OCI-M2 (cell line): ENCODE measurements around the gene TTYH2.
"Not testable (repeated sequence)": the region's sequence is repeated elsewhere in the genome, so short reads cannot be mapped to it uniquely, and the experiment has no call there.

Experiments used
- DNase-seq: peaks from one replicate; lab custom pipeline; 2025; ENCODE audit not compliant: unreplicated experiment; lab: John Stamatoyannopoulos, UW

The TTYH2 gene

GRCh38 chr17:74212913-74213791, at the start of gene TTYH2:
TTYH2 (plus strand) TSS chr17:74213571; CDS start chr17:74213588, 17 bp downstream.
- DNase-seq: no peak

- no peak for DNase-seq
These were observed 49.5 kb upstream of the TTYH2 start for GRCh38 chr17:74163836-74164235.

- DNase-seq: no peak
These were observed 48.8 kb upstream of the TTYH2 start for GRCh38 chr17:74164446-74165045.

GRCh38 chr17:74165797-74166365, 47.5 kb upstream of the TTYH2 start:
- no peak for DNase-seq

- no peak for DNase-seq
These were observed 42.4 kb upstream of the TTYH2 start for GRCh38 chr17:74170924-74171323.

- no peak for DNase-seq
These were observed 40.7 kb upstream of the TTYH2 start for GRCh38 chr17:74172700-74173099.

- DNase-seq: no peak
These were observed 36.8 kb upstream of the TTYH2 start for GRCh38 chr17:74176546-74177001.

GRCh38 chr17:74177018-74177450, 36.3 kb upstream of the TTYH2 start:
- no peak for DNase-seq

GRCh38 chr17:74179576-74179975, 33.8 kb upstream of the TTYH2 start:
- no peak for DNase-seq

- no peak for DNase-seq
These were observed 33.0 kb upstream of the TTYH2 start for GRCh38 chr17:74180336-74180735.

- no peak for DNase-seq
These were observed 32.0 kb upstream of the TTYH2 start for GRCh38 chr17:74181341-74181740.

GRCh38 chr17:74182041-74182723, 31.2 kb upstream of the TTYH2 start:
- no peak for DNase-seq

GRCh38 chr17:74183411-74183810, 30.0 kb upstream of the TTYH2 start:
- no peak for DNase-seq

- DNase-seq: no peak
These were observed 27.7 kb upstream of the TTYH2 start for GRCh38 chr17:74185571-74186185.

GRCh38 chr17:74186498-74186897, 26.9 kb upstream of the TTYH2 start:
- no peak for DNase-seq

- DNase-seq: no peak
These were observed 25.6 kb upstream of the TTYH2 start for GRCh38 chr17:74187761-74188160.

- not testable (repeated sequence) for DNase-seq
These were observed 24.7 kb upstream of the TTYH2 start for GRCh38 chr17:74188687-74189086.

GRCh38 chr17:74190154-74190553, 23.2 kb upstream of the TTYH2 start:
- no peak for DNase-seq

- no peak for DNase-seq
These were observed 22.5 kb upstream of the TTYH2 start for GRCh38 chr17:74190807-74191406.

- DNase-seq: no peak
These were observed 20.2 kb upstream of the TTYH2 start for GRCh38 chr17:74192950-74193781.
